GM19463 (cell line): ENCODE measurements around the gene TTN.
A peak's percentile ranks its signal among the peaks of the same experiment; 100 is the strongest.

Experiments used
- ATAC-seq: cut with Tn5 transposase; IDR thresholded peaks from one replicate; pipeline ENCODE4 v1.9.1; 2021; ENCODE audit warnings: mild to moderate bottlenecking, moderate library complexity; ENCODE audit not compliant: unreplicated experiment

TTN gene

DNA sequence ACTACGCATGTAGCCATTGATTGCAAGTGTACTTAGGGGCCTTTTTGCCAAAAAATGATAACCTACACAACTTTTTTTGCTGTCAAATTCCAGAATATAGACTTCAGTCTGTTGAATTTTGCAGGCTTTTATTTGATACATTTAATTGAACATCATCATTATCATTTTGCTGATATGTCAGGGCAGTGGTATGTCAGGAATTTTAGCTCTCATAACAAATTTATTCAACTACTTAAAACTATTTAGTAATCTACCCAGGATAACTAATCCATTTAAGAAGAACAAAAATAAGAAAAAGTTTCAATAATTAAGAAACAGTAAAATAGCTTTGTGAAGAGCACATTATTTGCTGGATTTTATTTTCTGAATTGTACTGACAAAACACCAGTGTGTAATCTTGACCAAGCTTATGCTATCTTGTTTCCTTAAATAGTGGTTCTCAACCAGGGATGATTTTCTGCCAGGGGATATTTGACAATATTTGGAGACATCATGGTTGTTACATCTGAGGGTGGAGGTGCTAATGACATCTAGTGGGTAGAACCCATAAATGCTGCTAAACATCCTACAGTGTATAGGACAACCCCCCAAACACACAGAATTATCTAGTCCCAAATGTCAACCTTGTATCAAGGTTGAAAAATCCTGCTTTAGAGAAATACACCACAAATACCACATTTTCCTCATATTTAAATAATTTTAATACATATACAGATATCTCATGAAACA is 12.1 kb upstream of the TTN start:
- no peak for ATAC-seq

- ATAC-seq = no peak
These were observed 4.7 kb upstream of the TTN start for GRCh38 chr2:178811901-178812300.

DNA sequence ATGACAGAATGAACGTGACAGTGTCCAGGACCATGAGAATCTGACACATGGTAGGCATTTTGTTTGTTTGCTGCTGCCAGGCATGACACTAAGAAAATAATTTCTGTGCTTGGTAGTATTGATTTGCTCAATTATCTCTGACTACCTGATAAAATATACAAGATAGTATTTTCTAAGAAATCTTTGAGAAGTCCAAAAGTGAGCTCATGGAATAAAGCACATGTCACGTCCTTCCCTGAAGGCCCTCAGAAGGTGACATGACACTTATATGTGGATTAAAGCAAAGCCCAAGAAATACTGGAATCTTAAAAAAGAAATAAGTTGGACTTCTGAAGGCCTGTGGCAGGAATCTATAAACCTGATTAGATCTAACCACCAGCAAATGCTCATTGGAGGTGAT is 3.8 kb upstream of the TTN start:
- ATAC-seq = no peak

GRCh38 chr2:178810422-178810821 is 3.2 kb upstream of the TTN start:
- no peak for ATAC-seq

DNA sequence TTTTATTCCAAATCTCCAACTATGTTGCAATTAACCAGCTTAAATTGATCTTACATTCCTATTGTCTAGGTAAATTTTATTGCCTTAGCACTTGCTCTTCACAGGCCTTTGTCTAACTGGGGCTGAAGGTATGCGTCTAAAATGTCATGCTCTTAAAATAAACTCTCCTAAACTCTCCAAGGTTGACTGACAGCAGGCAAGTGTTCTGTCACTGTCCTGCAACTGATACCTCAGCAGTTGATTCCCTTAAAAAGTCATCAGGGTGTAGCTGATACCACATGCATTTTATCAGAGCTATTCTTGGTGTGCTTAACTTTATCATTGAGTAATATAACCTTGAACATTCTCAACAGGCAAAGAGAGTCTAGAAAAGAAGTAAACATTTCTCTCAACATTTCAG is 680 bp downstream of the TTN start:
- ATAC-seq = no peak

DNA sequence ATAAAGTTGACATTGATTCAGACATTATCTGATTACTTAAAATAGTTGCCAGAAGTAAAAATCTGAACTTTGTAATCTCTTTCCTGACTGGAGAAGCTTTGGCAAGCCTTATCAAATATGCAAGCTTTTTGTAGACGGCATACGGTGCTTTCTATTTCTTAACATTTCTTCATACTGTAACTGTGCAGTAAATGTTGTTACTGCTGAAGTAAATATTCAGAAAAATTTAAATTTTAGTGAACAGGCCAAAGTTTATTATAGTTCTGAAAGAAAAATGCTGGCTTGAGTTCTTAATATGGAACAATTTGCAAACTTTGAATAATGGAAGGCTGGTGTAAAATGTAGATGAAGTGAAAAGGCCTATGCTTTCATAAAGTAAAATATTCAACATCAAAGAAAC is 1.8 kb downstream of the TTN start:
- ATAC-seq = no peak

DNA sequence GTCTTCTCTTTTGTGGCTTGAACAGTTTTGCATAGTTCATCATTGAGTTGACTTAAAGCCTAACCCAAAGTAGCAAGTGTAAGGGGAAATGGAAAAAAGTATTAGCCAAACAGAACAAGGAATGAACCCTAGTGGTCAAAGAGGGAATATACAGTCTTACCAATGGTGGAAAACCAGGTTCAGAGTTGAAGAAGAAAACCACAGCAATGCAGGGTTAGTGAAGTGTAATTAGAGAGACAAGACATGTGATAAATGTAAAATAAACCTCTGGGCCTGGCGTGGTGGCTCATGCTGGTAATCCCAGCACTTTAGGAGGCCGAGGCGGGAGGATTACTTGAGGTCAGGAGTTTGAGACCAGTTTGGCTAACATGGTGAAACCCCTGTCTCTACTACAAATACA is 2.4 kb downstream of the TTN start:
- ATAC-seq = no peak

DNA sequence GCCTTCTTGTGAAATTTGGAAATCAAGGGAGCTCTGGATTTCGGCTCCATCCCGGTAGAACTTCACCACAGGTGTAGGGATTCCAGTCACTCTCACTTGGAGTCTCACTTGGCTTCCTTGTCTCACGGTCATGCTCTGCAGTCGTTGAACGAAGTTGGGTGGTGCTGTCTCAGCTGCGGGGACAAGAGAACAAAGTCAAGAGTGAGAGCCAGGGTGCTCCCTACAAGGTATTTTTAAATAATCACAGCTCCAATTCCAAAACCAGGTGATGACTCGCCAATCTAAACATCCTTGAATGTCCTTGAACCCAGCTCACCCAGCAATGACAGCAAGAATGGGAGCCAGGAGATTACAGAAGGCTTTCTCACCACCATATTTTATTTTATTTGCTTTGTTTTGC is 6.7 kb downstream of the TTN start:
- ATAC-seq = no peak

DNA sequence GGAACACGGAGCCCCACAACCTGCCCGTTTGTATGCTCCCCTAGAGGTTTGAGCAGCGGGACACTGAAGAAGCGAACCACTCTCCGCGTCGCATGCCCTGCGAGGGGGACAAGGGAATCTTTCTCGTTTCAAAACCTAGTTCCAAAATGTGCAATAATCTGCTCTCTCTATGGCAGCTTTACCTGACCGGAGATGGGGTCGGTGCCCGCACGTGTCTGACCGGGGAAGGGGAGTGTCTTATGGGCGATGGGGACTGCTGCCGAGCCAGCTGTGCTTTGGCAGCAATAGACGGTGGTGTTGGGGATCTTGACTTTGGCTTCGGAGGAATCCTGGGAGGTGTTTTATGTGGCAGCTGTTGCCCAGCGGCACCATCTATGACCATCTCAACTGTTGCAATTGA is 7.9 kb downstream of the TTN start:
- no peak for ATAC-seq

DNA sequence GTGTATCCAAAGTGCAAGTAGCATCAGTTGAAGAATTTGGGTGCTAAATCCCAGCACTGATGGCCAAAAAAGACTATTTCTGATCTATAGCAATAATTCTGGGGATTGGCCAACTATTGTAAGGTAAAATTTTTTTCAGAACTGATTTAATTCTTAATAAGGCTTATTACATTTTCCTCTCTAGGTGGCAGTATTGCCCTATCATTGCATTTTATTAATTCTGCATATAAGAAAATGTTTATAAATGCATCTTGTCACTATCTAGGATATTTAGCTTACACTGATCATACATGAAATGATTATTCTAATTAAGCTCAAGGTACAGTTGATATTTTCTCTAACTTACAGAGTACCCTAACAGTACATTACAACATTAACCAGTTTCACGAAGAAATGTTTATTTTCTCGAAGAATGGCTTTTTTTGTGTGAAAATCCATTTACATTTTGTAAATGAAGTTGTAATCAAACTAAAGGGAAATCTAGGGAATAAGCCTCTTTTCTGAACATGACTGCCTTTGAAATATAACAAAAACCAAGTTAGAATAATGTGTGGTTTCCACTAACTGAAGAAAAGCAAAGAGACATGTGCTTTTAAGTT is 11.0 kb downstream of the TTN start:
- ATAC-seq = no peak

DNA sequence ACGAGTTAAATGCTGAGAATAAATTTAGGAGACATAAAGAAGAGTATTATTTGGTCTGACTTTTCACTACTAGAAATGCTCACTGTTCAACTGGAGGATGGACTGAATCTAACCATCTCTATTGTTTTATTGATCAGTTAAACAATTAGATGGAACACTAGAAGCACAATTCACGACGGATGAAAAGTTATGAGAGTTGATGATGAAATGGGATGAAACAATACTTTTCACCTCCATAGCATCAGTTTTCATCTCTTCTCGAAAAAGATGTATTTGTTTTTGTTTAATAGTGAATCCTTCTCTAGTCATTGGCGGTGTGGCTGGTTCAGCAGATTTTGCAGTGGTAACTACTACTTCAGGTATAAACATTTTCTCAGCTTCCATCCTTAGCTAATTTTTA is 19.3 kb downstream of the TTN start:
- no peak for ATAC-seq

GRCh38 chr2:178787155-178787554 is 20.1 kb downstream of the TTN start:
- ATAC-seq = no peak

DNA sequence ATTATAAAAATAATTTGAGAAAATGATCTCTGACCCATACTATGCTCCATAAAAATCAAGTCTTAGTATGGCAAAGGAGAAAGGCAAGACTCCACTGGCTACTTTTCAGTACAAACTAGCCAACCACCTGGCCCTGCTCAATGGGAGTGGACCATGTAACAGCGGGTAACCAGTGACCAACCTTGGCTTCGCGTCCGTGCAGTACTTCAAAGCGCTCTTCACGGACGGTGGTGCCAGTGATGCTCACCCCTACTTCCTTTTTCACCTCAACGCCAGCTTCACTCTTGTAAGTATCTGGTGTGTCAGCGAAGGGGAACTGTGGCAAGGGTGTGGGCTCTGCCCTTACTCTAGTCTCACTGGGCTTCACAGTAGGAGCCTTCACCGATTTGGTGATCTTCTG is 23.3 kb downstream of the TTN start:
- ATAC-seq = no peak

GRCh38 chr2:178782236-178782635 is 25.0 kb downstream of the TTN start:
- no peak for ATAC-seq

GRCh38 chr2:178777577-178777976 is 29.6 kb downstream of the TTN start:
- ATAC-seq = no peak

- ATAC-seq = no peak
These were observed 30.5 kb downstream of the TTN start for GRCh38 chr2:178776751-178777150.

DNA sequence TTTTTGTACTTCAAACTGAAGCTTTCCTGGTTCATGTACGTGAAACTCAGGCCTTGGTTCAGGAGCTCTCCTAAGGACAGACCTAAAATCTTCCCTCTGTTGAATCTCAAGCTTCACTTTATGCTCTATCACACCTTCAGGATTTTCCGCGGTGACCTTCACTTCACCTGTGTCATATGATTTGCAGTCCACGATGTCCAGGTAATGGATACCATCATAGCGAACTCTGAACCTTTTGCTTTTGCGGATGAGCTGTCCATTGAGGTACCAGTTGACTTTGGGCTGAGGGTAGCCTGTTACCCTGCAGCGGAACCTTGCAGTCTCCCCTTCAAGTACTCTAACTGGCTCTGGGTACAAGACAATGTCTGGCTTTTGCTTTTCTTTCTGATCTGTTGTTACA is 31.2 kb downstream of the TTN start:
- no peak for ATAC-seq

- ATAC-seq = no peak
These were observed 36.7 kb downstream of the TTN start for GRCh38 chr2:178770518-178770917.

DNA sequence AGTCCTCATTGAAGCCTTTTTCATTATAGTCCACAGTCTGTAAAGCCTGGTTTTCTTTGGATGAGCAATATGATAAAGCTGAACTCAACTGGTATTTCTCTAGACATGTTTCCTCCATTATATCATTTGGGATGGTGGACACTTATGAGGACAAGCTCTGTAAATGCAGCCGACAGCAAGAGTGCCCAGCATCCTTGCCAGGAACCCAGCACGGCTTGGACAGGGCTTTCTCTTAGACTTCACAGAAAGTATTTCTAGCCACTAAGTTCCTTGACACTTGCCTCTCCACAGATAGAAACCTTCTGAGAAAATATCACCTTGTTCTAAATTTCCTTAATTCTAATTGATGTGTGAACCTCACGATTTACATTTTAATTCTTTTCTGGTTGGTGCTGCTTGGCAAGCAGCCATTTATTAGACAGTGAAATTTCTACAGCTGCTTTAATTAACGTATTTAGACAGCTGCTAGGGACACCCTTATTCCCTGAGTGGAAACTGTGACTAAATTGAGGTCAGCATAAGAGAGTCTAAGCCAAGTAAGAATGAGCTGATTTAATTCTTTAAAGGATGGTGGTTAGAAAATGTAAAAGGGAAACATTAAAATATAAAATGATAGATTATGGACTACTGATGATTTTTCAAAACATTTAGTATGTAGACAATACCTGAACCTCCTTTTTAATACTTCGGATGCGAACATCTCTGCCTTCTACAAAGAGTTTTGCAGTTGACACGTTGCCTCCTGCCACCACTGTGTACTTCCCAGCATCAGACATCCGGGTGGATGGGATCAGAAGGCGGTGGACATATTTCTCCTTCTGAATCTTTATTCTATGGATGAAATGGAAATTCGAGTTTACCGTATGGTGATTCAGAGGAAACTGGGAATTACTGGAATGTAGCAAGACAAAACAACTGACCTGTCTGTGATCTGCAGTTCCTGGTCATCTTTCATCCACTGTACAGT is 39.8 kb downstream of the TTN start:
- no peak for ATAC-seq

GRCh38 chr2:178764097-178764496 is 43.1 kb downstream of the TTN start:
- ATAC-seq = no peak

- peak; percentile 81 for ATAC-seq
These were observed 45.4 kb downstream of the TTN start for GRCh38 chr2:178761759-178762371.
